CD1c-positive myeloid dendritic cell (primary cell): ENCODE measurements around the gene CC2D1B.
"Not testable (repeated sequence)": the region's sequence is repeated elsewhere in the genome, so short reads cannot be mapped to it uniquely, and the experiment has no call there.

Source experiments
- DNase-seq: peaks from one replicate; pipeline ENCODE4 v3.0.0-alpha.2; 2016; ENCODE audit errors: extremely low spot score

The CC2D1B gene

DNA sequence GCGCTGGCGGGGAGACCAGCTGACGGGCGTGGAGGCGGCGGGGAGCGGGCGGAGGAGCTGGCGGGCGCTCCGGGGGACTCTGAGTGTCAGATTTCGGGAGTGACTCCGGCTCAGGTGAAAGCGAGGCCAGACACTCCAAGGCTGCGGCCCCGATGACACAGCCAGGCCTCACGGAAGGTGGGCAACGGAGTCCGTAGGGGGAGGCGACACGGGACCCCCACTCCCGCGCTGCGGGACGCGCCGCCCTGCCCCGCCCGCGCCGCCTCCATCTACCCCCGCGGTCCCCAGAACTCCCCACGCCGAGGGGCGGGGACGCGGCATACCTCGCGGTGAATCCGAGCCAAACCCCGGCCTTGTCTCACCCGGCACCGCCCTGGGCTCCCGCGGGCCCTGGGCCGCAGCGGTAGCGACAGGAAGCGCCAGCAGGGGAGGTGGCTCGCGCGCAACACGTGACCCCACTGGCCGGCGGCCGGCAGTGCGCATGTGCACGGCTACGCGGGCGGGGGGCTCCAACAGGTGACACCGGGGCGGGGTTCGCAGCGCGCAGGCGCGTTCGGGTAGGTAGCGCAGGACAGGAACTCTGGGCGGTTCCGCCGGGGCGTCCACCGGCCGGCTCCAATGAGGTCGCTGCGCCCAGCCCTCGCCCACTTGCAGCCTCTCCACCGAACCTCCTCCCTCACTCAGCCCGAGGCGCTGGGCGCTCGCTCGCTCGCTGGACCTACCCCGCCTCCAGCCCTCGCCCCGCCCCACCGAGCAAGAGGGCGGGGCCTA is at the start of gene CC2D1B:
CC2D1B (minus strand) TSS at position 460 of the 771 bp plus-strand sequence. CDS start 1,585 bp downstream, outside the sequence.
- DNase-seq, result peak; percentile 99

DNA sequence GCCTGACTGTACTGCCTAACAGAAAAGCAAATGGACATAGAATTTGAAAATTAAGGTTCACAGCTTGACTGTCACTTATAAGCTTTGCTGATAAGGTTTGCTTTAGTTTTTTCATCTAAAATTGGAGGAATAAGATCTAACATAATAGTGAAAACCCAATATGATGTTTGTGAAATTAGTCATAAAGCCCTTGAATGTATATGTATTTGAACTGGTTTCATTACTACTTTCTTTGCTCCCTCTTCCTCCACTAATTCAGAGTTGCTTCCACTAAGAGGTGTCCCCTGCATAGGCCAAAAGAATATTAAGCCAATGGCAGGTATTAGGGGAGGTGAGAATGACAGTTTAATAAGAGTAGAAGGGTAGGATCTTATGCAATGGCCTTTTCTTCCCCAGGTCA is 48.9 kb upstream of the CC2D1B start:
- no peak for DNase-seq

DNA sequence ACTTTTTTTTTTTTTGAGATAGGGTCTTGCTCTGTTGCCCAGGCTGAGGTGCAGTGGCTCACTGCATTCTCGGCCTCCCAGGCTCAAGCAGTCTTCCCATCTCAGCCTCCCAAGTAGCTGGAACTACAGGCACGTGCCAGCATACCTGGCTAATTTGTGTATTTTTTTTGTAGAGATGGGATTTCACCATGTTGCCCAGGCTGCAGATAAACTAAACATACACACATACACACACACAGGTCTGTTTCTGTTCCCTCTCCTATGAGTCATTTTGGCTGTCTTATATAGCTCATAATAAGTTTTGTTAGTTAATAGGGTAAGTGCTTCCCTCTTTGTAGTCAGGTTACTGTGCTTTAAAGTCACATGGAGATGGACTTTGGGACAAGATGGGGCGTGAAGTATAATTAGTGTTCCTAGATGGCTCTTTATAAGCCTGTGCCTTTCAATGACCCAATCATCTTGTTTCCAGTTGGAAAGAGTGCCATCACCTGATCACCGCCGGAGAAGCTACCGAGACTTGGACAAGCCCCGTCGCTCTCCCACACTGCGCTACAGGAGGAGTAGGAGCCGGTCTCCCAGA is 47.5 kb upstream of the CC2D1B start:
- no peak for DNase-seq

GRCh38 chr1:52404975-52405338 is 39.0 kb upstream of the CC2D1B start:
- DNase-seq, result no peak

GRCh38 chr1:52404116-52404974 is 38.3 kb upstream of the CC2D1B start, which contains the start of the genes ORC1 and PRPF38A:
Gene ORC1, minus strand, starts transcription at chr1:52404423. Its CDS starts 2,200 bp downstream, at chr1:52402223.
Gene PRPF38A, plus strand, starts transcription at chr1:52404602. Its CDS starts 148 bp downstream, at chr1:52404750.
- peak; percentile 99 for DNase-seq

DNA sequence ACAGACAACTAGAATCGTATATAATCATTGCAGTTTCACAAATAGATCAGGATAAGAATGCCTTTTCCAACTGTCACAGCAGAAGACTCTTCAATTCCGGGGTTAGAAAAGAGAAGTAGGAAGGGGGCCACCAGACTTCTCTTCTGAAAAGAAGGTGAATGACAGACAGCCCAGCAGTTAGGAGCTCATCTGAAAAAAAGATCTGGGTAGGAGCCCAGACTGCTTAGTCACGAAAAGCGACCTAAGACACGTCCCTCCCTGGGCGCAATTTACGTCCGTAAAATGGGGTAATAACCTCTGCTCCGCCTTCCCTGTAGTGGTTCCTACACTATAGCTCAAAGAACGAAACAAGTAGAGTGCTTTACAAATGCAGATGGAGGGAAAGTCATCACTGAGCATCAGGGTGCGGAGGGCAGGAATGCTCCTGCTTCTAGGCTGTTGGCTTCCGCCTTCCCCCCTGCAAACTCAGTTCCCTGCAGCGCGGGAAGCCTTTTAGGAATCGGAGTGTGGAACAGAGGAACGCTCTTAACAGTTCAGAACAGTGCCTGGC is 37.6 kb upstream of the CC2D1B start:
- DNase-seq, result peak; percentile 85

GRCh38 chr1:52402860-52403240 is 36.8 kb upstream of the CC2D1B start:
- no peak for DNase-seq

DNA sequence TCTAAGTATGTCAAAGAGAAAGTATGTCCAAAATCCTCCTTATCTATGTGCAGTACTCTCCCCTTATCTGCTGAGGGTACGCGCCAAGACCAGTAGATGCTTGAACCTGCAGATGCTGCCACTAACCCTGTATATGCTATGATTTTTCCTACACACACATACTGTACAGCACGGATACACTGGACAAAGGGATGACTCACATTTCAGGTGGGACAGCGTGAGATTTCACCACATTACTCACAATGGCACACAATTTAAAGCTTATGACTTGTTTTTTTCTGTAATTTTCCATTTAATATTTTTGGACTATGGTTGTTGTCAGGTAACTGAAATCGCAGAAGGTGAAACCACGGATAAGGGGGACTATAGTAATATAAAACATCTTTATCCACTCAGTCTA is 34.1 kb upstream of the CC2D1B start:
- DNase-seq, result no peak

DNA sequence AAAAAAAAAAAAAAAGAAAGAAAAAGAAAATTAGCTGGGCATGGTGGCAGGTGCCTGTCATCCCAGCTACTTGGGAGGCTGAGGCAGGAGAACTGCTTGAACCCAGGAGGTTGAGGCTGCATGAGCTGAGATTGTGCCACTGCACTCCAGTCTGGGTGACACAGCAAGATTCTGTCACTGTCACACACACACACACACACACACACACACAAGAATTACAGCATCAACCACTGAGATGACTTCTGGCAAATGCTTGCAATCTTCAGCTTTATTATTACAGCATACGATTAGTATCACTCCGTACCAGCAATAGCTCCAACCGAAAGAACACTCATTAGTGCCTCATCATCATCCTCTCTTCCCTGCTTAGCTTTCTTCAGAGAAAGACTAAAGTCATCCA is 33.6 kb upstream of the CC2D1B start:
- DNase-seq, result no peak

- no peak for DNase-seq
Observed at GRCh38 chr1:52393174-52393573, 27.2 kb upstream of the CC2D1B start.

DNA sequence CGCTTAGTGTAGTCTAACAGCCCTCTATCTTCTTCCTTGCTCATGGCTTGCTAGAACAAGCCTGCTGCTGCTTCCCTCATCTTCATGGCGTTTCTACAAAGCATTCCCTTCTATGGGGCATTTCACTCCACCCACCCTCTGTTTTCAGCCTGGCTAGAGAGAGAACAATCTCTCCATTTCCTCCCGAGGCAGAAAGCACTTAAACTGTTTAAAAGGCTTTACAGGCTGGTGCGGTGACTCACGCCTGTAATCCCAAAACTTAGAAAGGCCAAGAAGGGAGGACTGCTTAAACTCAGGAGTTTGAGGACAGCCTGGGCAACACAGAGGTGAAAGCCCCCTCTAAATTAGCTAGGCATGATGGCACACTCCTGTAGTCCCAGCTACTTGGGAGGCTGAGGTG is 20.5 kb upstream of the CC2D1B start:
- no peak for DNase-seq

DNA sequence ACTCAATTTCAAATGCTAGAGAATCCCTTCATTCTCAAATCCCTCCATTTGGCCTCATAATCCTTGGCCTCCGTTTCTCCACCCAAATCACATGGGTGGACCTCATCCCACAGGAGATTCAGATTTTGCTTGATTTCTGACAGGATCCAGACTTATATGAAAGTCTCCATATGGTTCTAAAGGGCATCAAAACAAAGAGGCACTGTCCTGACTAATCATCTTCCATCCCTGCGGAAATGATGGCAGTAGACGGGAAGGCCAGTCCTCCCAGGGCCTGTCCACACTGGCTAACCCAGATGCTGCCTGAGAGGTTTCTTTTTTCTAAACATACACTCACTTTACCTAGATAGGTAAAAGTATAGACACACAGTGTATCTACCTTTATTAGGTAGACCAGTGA is 19.4 kb upstream of the CC2D1B start:
- no peak for DNase-seq

DNA sequence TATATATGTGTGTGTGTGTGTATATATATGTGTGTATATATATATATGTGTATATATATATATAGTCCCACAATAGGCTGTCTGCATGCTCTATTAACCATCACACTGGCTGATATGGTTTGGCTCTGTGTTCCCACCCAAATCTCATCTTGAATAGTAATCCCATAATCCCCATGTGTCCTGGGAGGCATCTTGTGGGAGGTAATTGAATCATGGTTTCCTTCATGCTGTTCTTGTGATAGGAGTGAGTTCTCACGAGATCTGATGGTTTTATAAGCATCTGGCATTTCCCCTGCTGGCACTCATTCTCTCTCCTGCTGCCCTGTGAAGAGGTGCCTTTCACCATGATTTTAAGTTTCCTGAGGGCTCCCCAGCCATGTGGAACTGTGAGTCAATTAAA is 3.8 kb upstream of the CC2D1B start:
- DNase-seq, result not testable (repeated sequence)

DNA sequence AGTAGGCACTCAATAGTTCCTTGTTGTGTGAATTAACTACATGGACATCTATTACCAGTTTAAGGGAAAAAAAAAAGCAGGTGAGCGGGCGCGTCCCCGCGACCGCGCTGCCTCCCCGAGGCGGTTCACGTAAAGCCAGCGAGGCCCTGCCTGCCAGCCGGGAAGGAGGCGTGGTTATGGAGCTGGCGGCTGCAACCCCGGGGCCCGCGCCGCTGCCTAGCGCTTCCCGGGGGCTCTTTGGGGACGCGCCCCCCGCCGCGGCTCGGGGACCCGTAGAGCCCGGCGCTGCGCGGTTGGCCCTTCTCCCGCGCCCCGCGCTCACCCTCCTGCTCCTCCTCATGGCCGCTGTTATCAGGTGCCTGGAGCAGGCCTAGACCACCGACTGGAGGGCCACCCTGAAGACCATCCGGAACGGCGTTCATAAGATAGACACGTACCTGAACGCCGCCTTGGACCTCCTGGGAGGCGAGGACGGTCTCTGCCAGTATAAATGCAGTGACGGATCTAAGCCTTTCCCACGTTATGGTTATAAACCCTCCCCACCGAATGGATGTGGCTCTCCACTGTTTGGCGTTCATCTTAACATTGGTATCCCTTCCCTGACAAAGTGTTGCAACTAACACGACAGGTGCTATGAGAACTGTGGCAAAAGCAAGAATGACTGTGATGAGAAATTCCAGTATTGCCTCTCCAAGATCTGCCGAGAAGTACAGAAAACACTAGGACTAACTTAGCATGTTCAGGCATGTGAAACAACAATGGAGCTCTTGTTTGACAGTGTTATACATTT is 2.6 kb upstream of the CC2D1B start:
- peak; percentile 37 for DNase-seq

DNA sequence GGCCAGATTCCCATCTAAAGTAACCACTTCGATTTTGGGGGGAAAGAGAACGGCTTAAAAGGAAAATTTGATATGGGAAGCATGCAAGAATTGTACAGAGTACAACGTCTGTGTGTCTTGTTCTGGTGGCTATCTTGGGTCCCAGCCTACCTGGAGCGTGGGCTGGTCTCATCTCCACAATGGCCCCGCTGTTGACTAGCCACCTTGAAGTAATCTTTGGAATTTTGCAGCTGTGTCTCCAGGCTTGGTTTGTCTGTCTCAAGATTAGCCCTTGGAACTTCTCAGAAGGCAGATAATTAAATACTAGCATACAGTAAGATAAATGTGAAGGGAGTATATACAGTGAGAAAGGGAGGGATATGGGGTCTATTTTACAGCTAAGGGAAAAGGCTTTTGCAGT is 1.3 kb upstream of the CC2D1B start:
- no peak for DNase-seq

DNA sequence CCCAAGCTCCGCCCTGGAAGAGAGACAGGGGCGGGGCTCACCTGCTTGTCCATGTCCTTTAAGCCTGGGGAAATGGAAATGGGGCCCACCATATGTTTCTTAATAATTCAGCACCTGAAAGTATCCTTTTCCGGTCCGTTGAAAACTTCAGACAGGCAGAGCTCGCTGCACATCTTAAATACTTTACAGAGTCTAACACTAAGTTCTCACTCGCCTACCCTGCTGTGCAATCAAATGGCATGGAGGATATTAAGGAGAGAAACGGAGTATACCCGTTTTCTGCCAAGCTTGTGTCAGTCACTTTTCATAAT is 467 bp upstream of the CC2D1B start:
- DNase-seq, result no peak

- peak; percentile 69 for DNase-seq
Observed at GRCh38 chr1:52365071-52365745, 797 bp downstream of the CC2D1B start.

GRCh38 chr1:52364235-52364839 is 1.7 kb downstream of the CC2D1B start:
- DNase-seq, result no peak

GRCh38 chr1:52360595-52360968 is 5.4 kb downstream of the CC2D1B start:
- DNase-seq, result no peak
